ENCODE results near the gene LGR5.
A peak's percentile ranks its signal among the peaks of the same experiment; 100 is the strongest.

Gene LGR5, protein sequence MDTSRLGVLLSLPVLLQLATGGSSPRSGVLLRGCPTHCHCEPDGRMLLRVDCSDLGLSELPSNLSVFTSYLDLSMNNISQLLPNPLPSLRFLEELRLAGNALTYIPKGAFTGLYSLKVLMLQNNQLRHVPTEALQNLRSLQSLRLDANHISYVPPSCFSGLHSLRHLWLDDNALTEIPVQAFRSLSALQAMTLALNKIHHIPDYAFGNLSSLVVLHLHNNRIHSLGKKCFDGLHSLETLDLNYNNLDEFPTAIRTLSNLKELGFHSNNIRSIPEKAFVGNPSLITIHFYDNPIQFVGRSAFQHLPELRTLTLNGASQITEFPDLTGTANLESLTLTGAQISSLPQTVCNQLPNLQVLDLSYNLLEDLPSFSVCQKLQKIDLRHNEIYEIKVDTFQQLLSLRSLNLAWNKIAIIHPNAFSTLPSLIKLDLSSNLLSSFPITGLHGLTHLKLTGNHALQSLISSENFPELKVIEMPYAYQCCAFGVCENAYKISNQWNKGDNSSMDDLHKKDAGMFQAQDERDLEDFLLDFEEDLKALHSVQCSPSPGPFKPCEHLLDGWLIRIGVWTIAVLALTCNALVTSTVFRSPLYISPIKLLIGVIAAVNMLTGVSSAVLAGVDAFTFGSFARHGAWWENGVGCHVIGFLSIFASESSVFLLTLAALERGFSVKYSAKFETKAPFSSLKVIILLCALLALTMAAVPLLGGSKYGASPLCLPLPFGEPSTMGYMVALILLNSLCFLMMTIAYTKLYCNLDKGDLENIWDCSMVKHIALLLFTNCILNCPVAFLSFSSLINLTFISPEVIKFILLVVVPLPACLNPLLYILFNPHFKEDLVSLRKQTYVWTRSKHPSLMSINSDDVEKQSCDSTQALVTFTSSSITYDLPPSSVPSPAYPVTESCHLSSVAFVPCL

GRCh38 chr12:71439613-71440344, at the start of gene LGR5:
TSS of gene LGR5 (plus strand) at chr12:71439798. CDS start at chr12:71440081, 283 bp downstream.
- no peak for DNase-seq

GRCh38 chr12:71392521-71393145, 47.0 kb upstream of the LGR5 start:
- DNase-seq: peak; percentile 84

- peak; percentile 41 for DNase-seq
These were observed 46.0 kb upstream of the LGR5 start for GRCh38 chr12:71393625-71394024.

GRCh38 chr12:71397433-71397954, 42.1 kb upstream of the LGR5 start:
- DNase-seq: no peak

DNA sequence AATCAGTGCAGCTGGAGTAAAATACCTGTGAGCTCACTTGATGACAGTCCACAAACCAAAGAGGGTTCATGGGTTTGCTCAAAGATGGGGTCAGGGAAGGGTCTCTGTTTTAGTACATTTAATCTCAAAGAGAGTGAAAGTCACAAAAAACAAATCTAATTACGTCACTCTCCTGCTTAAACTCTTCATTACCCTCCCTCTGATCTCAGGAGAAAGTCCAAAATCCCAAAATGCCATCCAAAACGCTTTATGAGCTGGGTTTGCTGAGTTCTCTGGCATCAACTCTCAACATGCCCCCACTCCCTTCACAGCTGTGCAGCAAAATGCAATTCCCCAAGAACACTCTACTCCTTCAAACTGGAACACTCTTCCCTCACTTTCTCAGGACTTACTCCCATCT, 40.4 kb upstream of the LGR5 start:
- DNase-seq: no peak

DNA sequence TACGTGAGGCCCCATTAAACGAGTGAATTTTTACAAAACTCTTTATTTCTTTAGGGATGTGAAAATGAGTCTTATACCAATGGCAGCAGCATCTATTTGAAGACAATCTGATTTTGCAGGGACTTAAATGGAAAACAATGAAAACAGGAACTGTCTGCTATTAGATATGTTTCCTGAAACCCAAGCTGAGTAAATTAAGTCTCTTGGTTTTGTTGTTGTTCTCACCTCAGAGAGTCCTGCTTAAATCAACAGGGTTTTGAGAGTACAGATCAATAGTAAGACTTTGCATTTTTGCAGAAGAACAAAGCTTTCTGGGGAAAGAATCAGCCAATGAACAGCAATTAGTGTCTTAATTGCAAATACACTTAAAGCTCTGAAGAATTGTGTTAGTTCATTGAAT, 39.1 kb upstream of the LGR5 start:
- no peak for DNase-seq

- DNase-seq: no peak
These were observed 33.7 kb upstream of the LGR5 start for GRCh38 chr12:71405884-71406283.

DNA sequence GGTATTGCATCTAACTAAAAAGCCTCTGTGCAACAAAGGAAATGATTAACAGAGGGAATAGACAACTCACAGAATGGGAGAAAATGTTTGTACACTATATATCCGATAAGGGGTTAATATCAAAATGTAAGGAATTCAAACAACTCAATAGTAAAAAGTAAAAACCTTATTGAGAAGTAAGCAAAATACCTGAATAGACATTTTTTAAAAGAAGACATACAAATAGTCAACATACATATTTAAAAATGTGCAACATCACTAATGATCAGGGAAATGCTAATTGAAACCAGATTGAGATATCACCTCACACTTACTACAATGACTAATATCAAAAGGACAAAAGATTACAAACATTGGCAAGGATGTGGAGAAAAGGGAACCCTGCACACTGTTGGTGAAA, 31.9 kb upstream of the LGR5 start:
- DNase-seq: no peak

GRCh38 chr12:71410844-71411243, 28.8 kb upstream of the LGR5 start:
- DNase-seq: no peak

- no peak for DNase-seq
These were observed 28.0 kb upstream of the LGR5 start for GRCh38 chr12:71411635-71412034.

DNA sequence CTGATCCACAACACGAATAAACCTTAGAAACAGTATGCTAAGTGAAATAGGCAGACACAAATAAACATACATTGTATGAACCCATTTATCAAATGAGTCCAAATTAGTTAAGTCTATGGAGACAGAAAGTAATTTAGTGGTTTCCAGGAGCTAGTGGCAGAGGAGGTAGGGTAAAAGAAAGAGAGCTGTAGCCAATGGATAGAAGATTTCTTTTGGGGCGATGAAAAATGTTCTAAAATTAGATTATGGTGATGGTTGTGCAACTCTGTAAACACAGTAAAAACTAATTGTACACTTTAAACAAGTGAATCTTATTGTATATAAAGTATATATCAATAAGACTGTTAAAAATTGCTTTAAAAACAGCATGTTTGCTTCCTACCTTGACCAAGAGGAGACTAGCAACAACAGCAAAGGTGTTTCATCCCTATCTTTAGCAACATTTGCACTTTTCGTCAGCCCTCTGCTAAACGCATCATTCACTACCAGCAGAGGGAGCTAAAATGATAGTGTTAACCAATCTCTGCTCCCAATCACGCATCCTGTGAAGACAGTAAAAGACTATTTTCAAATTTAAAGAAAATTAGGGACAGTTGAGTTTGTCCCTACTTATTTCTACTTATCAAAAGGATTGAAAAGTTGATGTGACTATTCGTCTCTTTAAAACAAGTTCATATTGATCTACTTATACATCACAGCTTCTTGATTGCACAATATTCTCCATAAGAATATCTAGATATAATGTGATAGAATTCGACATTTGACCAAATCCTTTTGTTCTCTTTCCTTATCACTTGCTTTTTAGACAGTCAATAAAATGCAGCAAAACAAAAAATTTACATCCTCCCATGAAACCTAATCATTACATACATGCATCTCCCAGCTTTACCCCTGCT, 24.0 kb upstream of the LGR5 start:
- DNase-seq: peak; percentile 81

GRCh38 chr12:71417181-71417580, 22.4 kb upstream of the LGR5 start:
- DNase-seq: no peak

- no peak for DNase-seq
These were observed 18.7 kb upstream of the LGR5 start for GRCh38 chr12:71420775-71421406.

GRCh38 chr12:71425568-71426299, 13.9 kb upstream of the LGR5 start:
- DNase-seq: no peak

DNA sequence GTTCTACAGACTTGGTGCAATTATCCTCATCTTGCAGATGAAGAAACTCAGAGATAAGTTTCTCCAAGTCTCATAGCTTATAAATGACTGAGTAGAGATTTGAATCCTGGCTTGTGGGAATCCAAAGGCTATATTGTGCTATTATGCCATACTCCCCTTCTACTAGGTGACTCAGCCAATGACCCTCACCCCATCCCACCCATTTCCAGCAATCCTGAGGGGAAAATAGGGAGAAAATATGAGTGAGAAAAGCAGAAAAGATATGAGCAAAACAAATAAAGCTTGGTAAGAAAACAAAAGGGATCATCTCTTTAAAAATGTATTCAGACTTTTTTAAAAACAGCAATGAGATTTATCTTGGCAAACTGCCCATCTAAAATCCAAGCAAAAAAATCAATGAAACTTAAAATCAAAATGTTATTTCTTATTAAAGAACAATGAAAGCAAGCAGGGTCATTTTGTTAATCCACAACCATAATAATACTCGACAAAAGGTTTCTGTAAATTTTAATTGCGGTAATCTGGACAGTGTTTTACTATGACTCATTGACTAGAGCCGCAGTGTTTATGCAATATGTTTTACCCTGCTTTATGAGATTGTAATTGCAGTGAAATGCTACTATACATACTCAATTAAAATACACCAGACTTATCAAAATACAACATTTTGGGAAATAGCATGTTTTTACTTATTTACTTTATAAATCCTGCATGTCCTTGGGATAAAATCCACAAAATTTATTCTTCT, 13.1 kb upstream of the LGR5 start:
- DNase-seq: no peak

DNA sequence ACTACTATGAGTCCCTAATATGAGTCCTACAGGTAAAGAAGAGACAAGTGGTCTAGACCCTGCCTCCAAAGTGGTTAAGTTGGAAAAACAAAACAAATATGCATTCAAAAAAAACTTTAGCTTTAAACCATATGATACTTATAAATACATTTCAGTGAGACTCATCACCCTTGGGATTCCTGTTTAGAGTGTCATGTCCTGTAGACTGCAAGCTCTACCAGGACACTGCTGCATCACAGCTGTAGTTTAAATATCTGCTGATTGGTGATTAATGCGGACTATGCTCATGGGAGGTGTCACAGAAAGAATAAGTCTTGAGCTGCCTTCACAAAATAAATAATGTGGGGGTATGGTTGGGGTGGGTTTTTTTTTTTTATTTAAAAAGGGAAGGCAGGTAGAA, 8.8 kb upstream of the LGR5 start:
- no peak for DNase-seq

GRCh38 chr12:71431991-71432390, 7.6 kb upstream of the LGR5 start:
- peak; percentile 27 for DNase-seq

- DNase-seq: no peak
These were observed 6.7 kb upstream of the LGR5 start for GRCh38 chr12:71432936-71433335.

DNA sequence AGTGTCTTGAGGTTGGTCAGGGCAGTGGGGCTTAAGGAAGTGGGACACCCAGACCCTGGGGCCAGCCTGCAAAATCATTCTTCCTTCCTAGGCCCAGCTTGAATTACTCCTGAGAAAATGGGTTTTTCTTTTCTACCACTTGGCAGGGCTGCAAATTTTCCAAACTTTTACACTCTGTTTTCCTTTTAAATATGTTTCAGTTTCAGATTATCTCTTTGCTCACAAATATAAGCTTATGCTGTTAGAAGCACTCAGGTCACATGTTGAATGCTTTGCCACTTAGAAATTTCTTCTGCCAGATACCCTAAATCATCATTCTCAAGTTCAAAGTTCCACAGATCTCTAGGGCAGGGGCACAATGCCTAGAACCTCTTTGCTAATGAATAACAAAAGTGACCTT, 2.9 kb upstream of the LGR5 start:
- DNase-seq: no peak
